ENCODE data around the gene DUSP2.

The DUSP2 gene

DNA sequence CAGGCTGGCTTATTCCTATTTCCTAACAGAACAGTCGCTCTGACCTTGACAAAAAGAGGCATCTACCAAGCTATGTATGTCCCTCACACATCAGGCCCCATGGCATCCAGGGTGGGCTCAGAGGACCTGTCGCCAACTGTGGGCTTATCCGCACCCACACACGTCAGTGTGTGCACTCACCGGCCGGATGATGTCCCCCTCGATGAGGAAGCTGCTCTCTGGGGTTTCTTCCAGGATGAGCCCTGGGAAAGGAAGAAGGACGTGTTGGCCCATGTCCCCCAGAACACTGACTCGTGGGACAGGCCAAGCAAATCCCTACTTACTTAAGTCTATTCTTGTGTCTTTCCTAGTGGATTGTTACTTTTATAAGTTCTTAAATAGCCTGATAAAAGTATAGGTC, 10.1 kb downstream of the DUSP2 start:
- TF ChIP-seq, protein P1, sequence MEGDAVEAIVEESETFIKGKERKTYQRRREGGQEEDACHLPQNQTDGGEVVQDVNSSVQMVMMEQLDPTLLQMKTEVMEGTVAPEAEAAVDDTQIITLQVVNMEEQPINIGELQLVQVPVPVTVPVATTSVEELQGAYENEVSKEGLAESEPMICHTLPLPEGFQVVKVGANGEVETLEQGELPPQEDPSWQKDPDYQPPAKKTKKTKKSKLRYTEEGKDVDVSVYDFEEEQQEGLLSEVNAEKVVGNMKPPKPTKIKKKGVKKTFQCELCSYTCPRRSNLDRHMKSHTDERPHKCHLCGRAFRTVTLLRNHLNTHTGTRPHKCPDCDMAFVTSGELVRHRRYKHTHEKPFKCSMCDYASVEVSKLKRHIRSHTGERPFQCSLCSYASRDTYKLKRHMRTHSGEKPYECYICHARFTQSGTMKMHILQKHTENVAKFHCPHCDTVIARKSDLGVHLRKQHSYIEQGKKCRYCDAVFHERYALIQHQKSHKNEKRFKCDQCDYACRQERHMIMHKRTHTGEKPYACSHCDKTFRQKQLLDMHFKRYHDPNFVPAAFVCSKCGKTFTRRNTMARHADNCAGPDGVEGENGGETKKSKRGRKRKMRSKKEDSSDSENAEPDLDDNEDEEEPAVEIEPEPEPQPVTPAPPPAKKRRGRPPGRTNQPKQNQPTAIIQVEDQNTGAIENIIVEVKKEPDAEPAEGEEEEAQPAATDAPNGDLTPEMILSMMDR (IDR thresholded peaks at IDR 0.05; ENCODE audit: low read depth, low read length), result no peak
- TF ChIP-seq MYC (IDR thresholded peaks at IDR 0.05; ENCODE audit: low read depth, low read length) (no peak), POLR2A (IDR thresholded peaks at IDR 0.05; ENCODE audit: extremely low read depth, insufficient read length) (no peak)
- TF ChIP-seq, protein P2, sequence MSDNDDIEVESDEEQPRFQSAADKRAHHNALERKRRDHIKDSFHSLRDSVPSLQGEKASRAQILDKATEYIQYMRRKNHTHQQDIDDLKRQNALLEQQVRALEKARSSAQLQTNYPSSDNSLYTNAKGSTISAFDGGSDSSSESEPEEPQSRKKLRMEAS (IDR thresholded peaks at IDR 0.05; ENCODE audit: low read depth, low read length), result no peak
- no peak for DNase-seq (ENCODE audit: low read depth)
- no peak overlapping the region for H3K4me3 ChIP-seq (ENCODE audit: low read depth, low read length)

DNA sequence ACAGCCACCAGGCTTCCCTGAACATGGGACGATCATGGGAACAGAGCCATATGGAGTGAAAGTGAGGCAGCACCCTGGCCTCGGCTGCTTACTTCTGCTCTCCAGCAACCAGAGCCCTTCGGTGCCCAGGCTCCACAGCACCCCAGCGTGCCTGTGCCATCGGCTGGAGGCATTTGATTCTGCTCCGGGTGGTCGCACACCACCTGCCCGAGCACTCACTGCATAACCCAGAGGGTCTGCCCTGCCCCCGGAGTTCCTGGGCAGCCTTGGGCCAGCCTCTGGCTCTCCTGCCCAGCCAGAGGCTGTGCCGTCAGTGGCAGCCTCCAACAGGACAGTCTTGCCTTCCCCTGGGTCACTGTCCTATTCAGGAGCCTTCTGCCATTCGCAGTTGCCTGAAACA, 10.8 kb downstream of the DUSP2 start:
- TF ChIP-seq, protein P2 (IDR thresholded peaks at IDR 0.05; ENCODE audit: low read depth, low read length), result no peak
- TF ChIP-seq POLR2A (IDR thresholded peaks at IDR 0.05; ENCODE audit: extremely low read depth, insufficient read length), result no peak
- TF ChIP-seq, protein P1 (IDR thresholded peaks at IDR 0.05; ENCODE audit: low read depth, low read length), result no peak
- no peak overlapping the region for H3K4me3 ChIP-seq (ENCODE audit: low read depth, low read length)
- DNase-seq (ENCODE audit: low read depth), result no peak

DNA sequence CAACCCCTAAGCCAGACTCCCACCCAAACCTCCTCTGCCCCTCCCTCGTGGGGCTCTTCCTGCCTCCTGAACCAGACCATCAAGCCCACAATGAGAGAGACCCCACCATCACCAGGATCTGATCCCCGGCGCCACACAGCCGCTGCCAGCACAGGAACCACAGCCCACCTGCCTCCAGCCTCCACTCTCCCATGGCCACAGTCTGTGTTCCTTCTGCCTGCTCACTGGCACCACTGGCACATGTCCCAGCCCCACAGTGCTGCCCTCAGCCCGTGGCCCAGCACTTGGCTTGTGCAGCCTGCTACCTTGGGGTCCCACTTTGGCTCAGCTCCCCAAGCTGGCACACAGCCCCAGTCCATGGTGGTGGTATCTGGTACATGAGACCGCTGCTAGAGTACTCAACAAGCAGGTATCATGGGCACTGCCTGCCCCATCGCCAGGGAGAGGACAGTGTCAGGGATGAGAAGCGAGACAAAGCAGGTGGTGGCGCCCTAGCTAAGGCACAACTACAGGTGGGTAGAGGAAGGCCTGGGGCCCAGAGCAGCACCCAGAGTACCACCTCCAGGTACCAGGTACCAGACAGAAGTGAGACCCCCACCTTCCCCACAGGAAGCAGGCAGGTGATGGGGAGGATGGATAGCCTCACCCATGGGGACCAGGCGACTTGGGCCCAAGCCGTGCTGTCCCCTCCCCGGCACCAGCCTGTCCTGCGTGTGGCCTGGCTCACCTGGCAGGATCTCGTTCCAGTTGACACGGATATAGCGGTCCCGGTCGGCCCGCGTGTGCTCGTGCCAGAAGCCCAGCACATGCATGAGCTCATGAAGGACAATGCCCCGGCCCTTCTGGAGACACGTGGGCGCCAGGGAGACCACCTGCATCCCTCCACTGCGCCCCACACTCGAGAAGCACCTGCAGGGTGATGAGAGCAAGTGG, 13.2 kb downstream of the DUSP2 start:
- DNase-seq (ENCODE audit: low read depth), result no peak
- no peak for TF ChIP-seq MYC (IDR thresholded peaks at IDR 0.05; ENCODE audit: low read depth, low read length)
- TF ChIP-seq, protein P2 (IDR thresholded peaks at IDR 0.05; ENCODE audit: low read depth, low read length), result no peak
- TF ChIP-seq, protein P1 (IDR thresholded peaks at IDR 0.05; ENCODE audit: low read depth, low read length), result no peak
- no peak for TF ChIP-seq POLR2A (IDR thresholded peaks at IDR 0.05; ENCODE audit: extremely low read depth, insufficient read length)
- H3K4me3 ChIP-seq (ENCODE audit: low read depth, low read length), result no peak overlapping the region

DNA sequence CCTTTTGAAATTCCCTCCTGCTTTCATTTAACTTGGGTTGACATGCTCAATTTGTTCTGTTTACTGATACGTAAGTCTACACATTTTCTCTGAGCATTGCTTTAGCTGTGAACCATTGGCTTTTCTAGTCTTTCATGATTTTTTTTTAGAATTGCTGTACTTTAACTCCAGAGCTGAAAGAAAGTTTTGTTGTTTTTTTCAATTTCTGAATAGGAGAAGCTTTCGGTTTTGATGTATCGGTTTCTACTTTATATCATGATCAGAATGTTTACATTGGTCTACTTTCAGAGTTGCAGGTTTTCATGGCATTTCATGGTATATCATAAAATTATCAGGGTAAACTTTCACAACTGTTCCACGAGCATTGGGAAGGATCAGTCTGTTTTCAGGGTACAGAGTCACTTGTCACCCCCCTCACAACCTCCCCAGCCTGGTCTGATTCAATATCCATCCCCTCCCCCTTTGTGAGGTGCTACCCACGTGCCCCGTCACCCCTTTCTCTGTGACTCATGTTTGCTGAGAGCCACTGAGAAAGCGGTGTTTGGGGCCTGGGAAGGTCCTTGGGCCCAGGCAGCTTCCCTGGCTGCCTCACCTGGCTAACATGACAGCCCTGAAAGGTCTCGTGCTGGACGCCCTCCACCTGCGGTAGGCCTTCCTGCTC, 14.0 kb downstream of the DUSP2 start:
- DNase-seq (ENCODE audit: low read depth), result no peak
- TF ChIP-seq, protein P2 (IDR thresholded peaks at IDR 0.05; ENCODE audit: low read depth, low read length), result no peak
- TF ChIP-seq MYC (IDR thresholded peaks at IDR 0.05; ENCODE audit: low read depth, low read length), result no peak
- TF ChIP-seq, protein P1 (IDR thresholded peaks at IDR 0.05; ENCODE audit: low read depth, low read length), result no peak
- TF ChIP-seq POLR2A (IDR thresholded peaks at IDR 0.05; ENCODE audit: extremely low read depth, insufficient read length), result no peak
- no peak overlapping the region for H3K4me3 ChIP-seq (ENCODE audit: low read depth, low read length)

DNA sequence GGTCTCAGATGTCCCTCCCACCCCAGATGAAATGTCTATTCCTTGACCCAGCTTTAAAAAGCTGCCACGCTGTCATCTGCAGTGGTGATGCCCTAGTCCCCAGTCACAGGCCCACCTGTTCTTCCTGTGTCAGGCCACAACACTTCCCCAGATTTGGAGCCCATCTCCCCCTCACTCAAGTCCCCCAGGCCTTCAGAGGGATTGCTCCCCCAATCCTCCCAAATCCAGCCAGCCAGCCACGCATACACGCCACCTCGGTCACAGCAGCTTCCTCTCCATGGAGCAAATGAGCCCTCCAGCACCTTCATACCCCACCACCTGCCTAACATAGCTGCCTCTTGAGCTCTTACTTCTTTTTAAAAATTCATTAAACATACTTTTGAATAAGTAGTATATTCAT, 14.8 kb downstream of the DUSP2 start:
- no peak overlapping the region for H3K4me3 ChIP-seq (ENCODE audit: low read depth, low read length)
- DNase-seq (ENCODE audit: low read depth), result no peak
- TF ChIP-seq POLR2A (IDR thresholded peaks at IDR 0.05; ENCODE audit: extremely low read depth, insufficient read length), result no peak
- TF ChIP-seq, protein P2 (IDR thresholded peaks at IDR 0.05; ENCODE audit: low read depth, low read length), result no peak
- TF ChIP-seq, protein P1 (IDR thresholded peaks at IDR 0.05; ENCODE audit: low read depth, low read length), result no peak
- TF ChIP-seq MYC (IDR thresholded peaks at IDR 0.05; ENCODE audit: low read depth, low read length), result no peak
